Neural progenitor cell (in vitro differentiated cells): ENCODE results near the gene SF3B2.

ENCODE experiments used
- CTCF ChIP-seq: fragments of 200-600 bp; sonication (generic); IDR thresholded peaks from 2 replicates; pipeline ENCODE4 v1.5.1; 2017; ENCODE audit warnings: antibody characterized with exemption, mild to moderate bottlenecking
- EZH2 ChIP-seq: fragments of 200-600 bp; sonication (generic); IDR thresholded peaks from 2 replicates; pipeline ENCODE4 v1.6.1; 2017; ENCODE audit warnings: antibody characterized with exemption, mild to moderate bottlenecking, moderate library complexity
- EZH2phosphoT487 ChIP-seq: fragments of 200-600 bp; sonication (generic); IDR thresholded peaks from 2 replicates; pipeline ENCODE4 v1.6.1; 2017; ENCODE audit warnings: antibody characterized with exemption

GRCh38 chr11:66080055-66080817 is 28.1 kb downstream of the SF3B2 start:
- no peak for TF ChIP-seq CTCF
- TF ChIP-seq EZH2, result no peak
- no peak for TF ChIP-seq EZH2phosphoT487
